ENCODE measurements around the gene MATR3.
"Not testable (repeated sequence)": the region's sequence is repeated elsewhere in the genome, so short reads cannot be mapped to it uniquely, and the experiment has no call there.

Gene MATR3

GRCh38 chr5:139297439-139298133 is 4.0 kb downstream of the MATR3 start:
- no peak for DNase-seq (ENCODE audit: low read depth in 2 of 2)

DNA sequence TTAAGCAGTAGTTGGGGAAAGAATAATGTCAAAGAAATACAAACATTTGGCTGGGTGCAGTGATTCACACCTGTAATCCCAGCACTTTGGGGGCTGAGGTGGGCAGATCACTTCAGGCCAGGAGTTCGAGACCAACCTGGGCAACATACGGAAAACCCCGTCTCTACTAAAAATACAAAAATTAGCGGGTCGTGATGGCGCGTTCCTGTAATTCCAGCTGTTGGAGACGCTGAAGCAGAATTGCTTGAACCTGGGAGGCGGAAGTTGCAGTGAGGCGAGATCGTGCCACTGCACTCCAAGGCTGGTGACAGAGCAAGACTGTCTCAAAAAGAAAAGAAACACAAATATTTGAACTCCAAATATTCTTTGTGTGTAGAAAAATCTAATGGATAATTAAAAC is 4.7 kb downstream of the MATR3 start:
- no peak for DNase-seq (ENCODE audit: low read depth in 2 of 2)

DNA sequence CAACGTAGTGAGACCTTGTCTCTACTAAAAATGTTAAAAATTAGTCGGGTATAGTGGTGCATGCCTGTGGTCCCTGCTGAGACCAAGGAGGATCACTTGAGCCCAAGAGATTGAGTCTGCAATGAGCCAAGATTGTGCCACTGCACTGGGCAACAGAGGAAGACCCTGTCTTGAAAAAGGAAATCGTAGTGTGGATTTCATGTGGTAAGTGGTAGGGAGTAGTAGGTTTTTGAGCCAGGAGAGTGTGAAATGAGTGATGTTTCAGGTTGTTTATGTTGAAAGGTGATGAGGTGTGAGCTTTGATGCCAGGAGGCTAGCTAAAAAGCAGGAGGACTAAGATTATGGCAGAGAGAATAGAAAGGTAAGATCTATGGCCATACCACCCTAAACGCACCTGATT is 5.9 kb downstream of the MATR3 start:
- no peak for DNase-seq (ENCODE audit: low read depth in 2 of 2)

DNA sequence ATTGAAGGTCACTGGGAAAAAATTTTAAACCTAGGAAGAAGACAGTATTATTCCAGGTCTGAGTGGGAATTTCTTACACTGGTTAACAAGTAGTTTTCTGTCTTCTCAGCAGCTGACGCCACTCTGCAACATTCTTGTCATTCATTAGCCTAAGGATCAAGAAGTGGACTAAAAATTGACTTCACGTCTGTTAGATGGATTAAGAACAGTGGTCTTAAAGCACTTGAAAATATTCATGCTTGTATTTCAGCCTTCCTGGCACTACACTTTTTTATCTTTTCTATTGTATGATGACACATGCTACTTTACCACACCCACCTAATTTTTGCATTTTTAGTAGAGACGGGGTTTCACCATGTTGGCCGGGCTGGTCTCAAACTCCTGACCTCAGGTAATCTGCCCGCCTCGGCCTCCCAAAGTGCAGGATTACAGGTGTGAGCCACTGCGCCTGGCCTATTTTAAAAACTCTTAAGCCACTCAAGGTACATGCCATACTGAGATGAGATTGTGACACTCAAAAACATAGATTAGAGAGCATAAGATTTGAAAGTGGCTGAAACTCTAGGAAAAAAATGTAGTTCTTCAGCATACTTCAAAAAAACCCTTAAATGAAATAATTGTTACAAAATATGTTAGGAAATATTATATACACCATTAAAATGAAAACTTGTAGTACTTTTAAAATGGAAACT is 8.4 kb downstream of the MATR3 start:
- DNase-seq (ENCODE audit: low read depth in 2 of 2): no peak

DNA sequence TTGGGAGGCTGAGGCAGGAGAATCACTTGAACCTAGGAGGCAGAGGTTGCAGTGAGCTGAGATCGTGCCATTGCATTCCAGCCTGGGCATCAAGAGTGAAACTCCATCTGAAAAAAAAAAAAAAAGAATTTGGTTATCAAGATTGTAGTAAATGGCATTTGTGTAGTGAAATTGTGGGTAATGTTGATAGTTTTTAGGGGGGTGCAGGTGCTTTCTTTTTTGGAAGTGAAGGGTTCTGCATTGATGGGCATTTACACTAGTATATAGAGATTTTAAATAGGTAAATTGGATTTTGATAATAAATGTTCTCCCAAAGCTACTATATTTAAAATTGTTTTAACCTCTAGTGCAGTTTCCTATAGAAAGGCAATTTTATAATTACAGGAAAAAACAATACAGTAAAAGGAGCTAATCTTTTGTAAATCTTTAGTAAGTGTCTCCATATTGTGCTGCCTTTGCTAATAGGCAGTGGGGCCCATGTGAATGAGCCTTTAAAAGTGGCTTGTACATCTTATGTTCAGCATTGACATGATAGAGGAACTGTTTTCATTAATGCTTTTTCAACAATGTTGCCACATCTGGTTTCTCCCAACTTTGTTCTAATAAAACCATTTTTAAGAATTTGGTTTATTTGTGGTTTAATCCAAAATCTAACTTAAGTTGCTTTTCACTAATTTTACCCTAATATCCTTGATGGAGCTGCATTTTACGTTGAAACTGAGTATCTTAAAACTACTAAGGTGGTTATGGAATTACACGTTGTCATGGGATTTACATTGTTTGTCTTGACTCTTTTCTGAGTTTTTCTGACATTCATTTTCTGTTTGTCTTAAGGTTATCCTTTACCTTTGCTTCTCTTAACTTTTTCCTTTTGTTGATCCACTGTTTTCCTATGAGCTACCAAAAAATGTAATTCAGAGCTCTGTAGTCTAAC is 11.1 kb downstream of the MATR3 start:
- no peak for DNase-seq (ENCODE audit: low read depth in 2 of 2)

- DNase-seq (ENCODE audit: low read depth in 2 of 2): no peak
Measured at GRCh38 chr5:139306197-139306596, 12.7 kb downstream of the MATR3 start.

GRCh38 chr5:139306628-139307379 is 13.3 kb downstream of the MATR3 start:
- no peak for DNase-seq (ENCODE audit: low read depth in 2 of 2)

- DNase-seq (ENCODE audit: low read depth in 2 of 2): no peak
Measured at GRCh38 chr5:139308797-139309196, 15.3 kb downstream of the MATR3 start.

DNA sequence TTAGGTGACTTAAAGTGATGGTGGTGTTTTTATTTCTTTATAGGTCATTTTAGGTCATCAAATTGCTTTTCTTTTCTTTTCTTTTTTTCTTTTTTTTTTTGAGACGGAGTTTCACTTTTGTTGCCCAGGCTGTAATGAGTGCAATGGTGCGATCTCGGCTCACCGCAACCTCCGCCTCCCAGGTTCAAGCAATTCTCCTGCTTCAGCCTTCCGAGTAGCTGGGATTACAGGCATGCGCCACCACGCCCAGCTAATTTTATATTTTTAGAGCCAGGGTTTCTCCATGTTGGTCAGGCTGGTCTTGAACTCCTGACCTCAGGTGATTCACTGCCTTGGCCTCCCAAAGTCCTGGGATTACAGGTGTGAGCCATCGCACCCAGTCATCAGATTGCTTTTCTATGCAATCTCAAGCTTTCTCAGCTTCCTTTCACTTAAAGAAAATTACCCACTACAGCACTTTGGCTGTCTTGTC is 17.2 kb downstream of the MATR3 start:
- DNase-seq (ENCODE audit: low read depth in 2 of 2): not testable (repeated sequence)

GRCh38 chr5:139312075-139312474 is 18.5 kb downstream of the MATR3 start:
- DNase-seq (ENCODE audit: low read depth in 2 of 2): no peak

GRCh38 chr5:139314276-139314675 is 20.7 kb downstream of the MATR3 start:
- no peak for DNase-seq (ENCODE audit: low read depth in 2 of 2)

DNA sequence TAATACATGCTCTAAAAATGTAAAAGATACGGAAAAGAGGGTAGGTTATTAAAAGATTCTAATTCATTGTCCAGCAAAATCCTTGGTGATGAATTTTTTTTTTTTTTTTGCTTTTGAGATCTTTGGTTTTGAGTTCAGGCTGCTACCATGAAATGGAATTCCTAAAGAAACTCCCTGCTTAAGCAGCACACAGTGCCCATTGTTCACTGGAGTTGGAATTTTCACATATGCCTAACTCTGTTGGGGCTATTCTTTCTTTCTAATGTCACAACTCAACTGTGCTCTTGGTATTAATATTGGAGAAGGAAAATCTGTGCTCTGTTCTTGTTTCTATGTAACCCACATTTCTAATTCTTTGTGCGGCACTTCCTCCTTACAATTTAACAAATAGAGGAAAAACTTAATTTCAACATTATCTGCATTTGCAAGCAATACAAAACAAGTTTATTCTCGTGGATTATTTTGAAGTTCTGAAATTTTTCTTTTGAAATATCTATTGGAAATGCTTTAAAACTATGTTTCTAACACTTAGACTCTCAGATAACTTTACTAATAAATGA is 21.6 kb downstream of the MATR3 start:
- no peak for DNase-seq (ENCODE audit: low read depth in 2 of 2)

DNA sequence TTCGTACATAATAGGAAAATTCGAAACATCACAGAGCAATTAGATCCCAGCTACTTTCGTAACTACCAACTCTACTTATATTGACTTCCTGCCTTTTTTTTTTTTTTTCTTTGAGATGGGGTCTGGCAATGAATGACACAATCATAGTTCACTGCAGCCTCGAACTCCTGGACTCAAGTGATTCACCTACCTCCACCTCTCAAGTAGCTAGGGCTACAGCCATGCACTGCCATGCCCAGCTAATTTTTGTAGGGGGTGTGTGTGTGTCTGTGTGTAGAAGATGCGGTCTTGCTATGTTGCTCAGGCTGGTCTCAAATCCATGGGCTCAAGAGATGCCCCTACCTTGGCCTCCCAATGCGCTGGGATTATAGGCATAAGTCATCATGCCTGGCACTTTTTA is 42.3 kb downstream of the MATR3 start:
- DNase-seq (ENCODE audit: low read depth in 2 of 2): no peak

- DNase-seq (ENCODE audit: low read depth in 2 of 2): no peak
Measured at GRCh38 chr5:139340051-139340450, 46.5 kb downstream of the MATR3 start.

DNA sequence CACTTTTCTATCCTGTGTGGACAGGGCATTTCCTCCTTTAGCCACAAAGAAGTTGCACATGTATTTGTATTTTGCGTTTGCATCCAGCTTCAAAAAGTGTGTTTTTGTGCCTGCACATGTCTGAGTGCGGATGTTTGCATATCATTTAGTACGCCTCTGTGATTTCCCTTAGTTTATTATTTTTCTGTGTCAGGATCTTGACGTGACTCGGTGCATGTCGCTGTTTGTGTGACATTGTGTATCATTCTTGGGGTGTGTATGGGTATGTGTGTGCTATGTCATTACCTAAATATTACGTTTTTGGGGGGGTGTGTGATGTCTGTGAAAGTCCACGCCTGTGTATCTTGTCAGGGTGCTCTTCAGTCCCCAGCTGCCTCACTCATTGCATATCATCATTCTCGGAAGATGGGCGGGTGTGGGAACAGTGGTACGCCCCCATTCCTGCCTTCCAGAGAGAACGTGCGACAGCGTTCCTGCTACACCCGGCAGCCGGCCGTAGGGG is 47.7 kb downstream of the MATR3 start:
- no peak for DNase-seq (ENCODE audit: low read depth in 2 of 2)

DNA sequence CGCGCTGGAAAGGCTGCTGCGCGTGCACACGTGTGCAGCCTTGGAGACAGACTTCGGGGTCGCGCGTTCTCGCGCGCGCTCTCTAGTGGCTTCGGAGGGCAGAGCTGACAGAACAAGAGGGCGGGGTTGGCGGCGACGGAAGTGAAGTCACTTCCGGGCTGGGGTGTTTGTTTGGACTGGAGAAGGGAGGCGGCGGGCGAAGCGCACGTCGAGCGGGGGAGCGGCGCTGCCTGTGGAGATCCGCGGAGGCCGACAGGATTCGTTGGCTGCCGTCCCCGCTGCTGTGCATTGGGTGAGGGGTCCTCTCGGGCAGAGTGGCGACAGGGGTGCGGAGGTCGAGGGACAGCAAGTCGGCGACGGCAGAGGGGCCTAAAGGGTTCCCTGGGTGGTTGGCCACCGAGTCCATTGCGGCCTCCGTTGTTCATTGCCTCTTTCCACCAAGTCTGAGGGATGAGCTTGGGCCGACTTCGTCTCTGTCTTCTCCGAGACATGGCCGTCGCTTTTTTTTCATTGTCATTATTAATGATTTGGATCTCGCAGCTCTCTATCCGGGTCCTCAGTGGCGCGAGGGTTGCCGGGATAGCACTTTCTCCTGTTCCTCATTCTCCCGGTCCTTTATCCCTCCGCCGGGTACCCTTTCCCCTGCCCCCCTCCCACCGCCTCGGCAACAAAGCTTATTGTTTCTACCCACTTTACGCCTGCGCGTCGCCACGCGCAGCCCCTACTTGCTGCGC is 48.3 kb downstream of the MATR3 start, which contains the start of gene PAIP2:
TSS of gene PAIP2 (plus strand) at position 166 of the 734 bp plus-strand sequence. CDS start 21,931 bp downstream, outside the sequence.
- DNase-seq (ENCODE audit: low read depth in 2 of 2): peak; percentile 93 to 96

GRCh38 chr5:139342423-139342723 is 48.8 kb downstream of the MATR3 start:
- DNase-seq (ENCODE audit: low read depth in 2 of 2): no peak

DNA sequence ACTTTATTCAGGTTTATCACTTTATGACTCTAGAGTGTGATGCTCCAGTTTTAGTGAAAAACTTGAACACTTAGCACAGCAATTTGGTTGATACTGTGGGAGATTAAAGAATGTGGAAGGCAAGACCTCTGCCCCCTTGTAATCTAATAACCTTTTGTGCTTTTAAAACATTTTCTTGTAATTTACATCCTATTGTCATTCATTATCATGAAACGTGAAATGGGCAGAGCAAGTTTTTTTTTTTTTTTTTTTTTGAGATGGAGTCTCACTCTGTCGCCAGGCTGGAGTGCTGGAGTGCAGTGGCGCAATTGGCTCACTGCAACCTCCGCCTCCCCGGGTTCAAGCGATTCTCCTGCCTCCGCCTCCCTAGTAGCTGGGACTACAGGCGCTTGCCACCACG is 49.9 kb downstream of the MATR3 start:
- no peak for DNase-seq (ENCODE audit: low read depth in 2 of 2)

- no peak for DNase-seq (ENCODE audit: low read depth in 2 of 2)
Measured at GRCh38 chr5:139344177-139344576, 50.6 kb downstream of the MATR3 start.

- not testable (repeated sequence) for DNase-seq (ENCODE audit: low read depth in 2 of 2)
Measured at GRCh38 chr5:139345442-139345841, 51.9 kb downstream of the MATR3 start.

Data from stimulated activated CD4-positive, alpha-beta T cell treated with anti-CD3 and anti-CD28 coated beads, Interleukin-4, amount 100 ng/mL, for 48 hours (primary cell).